Activated CD4-positive, alpha-beta T cell treated with anti-CD3 and anti-CD28 coated beads for 36 hours (primary cell): Measurements from ENCODE around the gene TRAF3IP1. TPM values are rescaled to one million over a fixed set of nuclear protein-coding genes. Genes with fewer than 3 reads are reported as not detected.
A peak's percentile ranks its signal among the peaks of the same experiment; 100 is the strongest.
"Not testable (repeated sequence)": the region's sequence is repeated elsewhere in the genome, so short reads cannot be mapped to it uniquely, and the experiment has no call there.

Experiments used
- ATAC-seq: fragments of 200-7000 bp; cut with Tn5 transposase; one replicate; pipeline ENCODE4 v1.10.0; 2021; ENCODE audit warnings: mild to moderate bottlenecking, moderate library complexity
- CTCF ChIA-PET: fragments of 350-600 bp; sonication (Branson Sonifier 250); formaldehyde crosslinking; loops from one replicate; lab custom pipeline; 2021; ENCODE audit warnings: antibody characterized with exemption; lab: Charles Lee
- POLR2A ChIA-PET: fragments of 350-600 bp; sonication (Branson Sonifier 250); formaldehyde crosslinking; loops from one replicate; lab custom pipeline; 2021; ENCODE audit warnings: antibody characterized with exemption, inconsistent platforms; lab: Charles Lee
- DNase-seq: peaks from one replicate; pipeline ENCODE4 v3.0.0-alpha.2; 2020
- H3K27ac Mint-ChIP-seq: one replicate; pipeline ENCODE4 v1.8.0; 2021; ENCODE audit warnings: mixed read lengths
- H3K27me3 Mint-ChIP-seq: one replicate; pipeline ENCODE4 v1.8.0; 2021; ENCODE audit warnings: mixed read lengths
- H3K36me3 Mint-ChIP-seq: one replicate; pipeline ENCODE4 v1.8.0; 2021; ENCODE audit warnings: low read depth, mixed read lengths
- H3K4me1 Mint-ChIP-seq: one replicate; pipeline ENCODE4 v1.8.0; 2021; ENCODE audit warnings: mixed read lengths
- H3K4me3 Mint-ChIP-seq: one replicate; pipeline ENCODE4 v1.8.0; 2021; ENCODE audit warnings: mild to moderate bottlenecking, moderate library complexity, mixed read lengths
- H3K9me3 Mint-ChIP-seq: one replicate; pipeline ENCODE4 v1.8.0; 2021; ENCODE audit warnings: low read depth, mixed read lengths
- intact Hi-C, 2 experiments: fragments of 100-400 bp; cut with DNase I in 1 of 2; cut with micrococcal nuclease in 1 of 2; formaldehyde crosslinking; loops; one replicate each; pipeline versions ENCODE4 v1.14.2 to v1.15.1; 2022 to 2024; cut with DNase I, micrococcal nuclease
- total RNA-seq, 2 experiments: library from RNA; stranded (reverse); gene quantifications; one replicate each; pipeline ENCODE4 v1.2.3, GENCODE V29; 2021

TRAF3IP1 gene
- total RNA-seq, 2 experiments from 2014 or later: 8.5 to 9.8 TPM

DNA sequence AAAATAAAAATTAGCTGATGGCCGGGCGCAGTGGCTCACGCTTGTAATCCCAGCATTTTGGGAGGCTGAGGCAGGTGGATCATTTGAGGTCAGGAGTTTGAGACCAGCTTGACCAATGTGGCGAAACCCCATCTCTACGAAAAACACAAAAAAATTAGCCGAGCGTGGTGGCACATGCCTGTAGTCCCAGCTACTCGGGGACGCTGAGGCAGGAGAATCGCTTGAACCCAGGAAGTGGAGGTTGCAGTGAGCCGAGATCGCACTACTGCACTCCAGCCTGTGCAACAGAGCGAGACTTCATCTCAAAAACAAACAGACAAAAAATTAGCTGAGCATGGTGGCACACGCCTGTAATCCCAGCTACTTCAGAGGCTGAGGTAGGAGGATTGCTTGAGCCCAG, 9.6 kb upstream of the TRAF3IP1 start:
- DNase-seq, H3K4me3 Mint-ChIP-seq, CTCF ChIA-PET, H3K36me3 Mint-ChIP-seq, H3K4me1 Mint-ChIP-seq, H3K27me3 Mint-ChIP-seq, ATAC-seq, intact Hi-C loops, H3K27ac Mint-ChIP-seq, POLR2A ChIA-PET, H3K9me3 Mint-ChIP-seq: not testable (repeated sequence)

DNA sequence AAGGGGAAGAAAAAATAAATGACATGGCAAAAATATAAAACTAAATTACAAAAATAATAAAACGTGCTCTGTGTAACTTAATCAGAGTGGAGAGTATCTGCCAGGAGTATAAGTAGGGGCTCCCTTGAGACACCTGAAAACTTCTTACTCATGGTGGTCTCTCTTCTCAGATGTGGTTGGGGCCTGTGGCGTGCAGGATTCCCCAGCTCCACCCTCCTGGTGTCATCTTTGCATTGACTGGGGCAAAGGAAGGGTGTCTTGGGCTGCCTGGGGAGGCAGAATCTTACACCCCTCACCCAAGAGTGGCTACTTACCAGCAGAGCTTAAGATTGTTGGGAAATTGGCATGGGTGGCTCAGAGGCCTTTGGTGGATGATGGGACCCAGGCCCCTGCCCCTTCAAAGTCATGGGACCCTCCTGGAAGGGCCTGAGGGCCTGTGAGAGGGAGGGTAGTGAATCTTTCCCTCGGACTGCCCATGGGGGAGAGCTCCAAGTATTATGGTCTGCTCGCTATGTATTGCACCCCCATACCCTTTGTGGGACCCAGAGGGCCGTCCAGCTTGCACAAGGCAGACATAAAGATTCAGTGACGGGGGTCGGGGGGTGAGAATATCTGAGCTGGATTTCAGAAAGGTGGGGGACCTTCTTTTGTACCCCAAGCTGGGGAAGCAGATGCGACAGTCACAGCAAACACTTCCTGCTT, 6.9 kb upstream of the TRAF3IP1 start:
- no peaks in the 10 kb centered on the region for H3K9me3 Mint-ChIP-seq
- POLR2A ChIA-PET: no interaction called here
- H3K4me3 Mint-ChIP-seq: no peak overlapping the region
- CTCF ChIA-PET: interaction anchor here (0.7 kb wide), 2 partner anchors 17 to 471 kb away, joined by 3 read pairs; no protein-coding TSS in a partner anchor
- intact Hi-C loops: no loop called here
- no peaks in the 10 kb centered on the region for H3K36me3 Mint-ChIP-seq
- H3K27me3 Mint-ChIP-seq: peaks cover 3% of the 10 kb centered on the region
- H3K27ac Mint-ChIP-seq: no peak overlapping the region
- ATAC-seq (no peak), DNase-seq (no peak)
- H3K4me1 Mint-ChIP-seq: no peaks in the 10 kb centered on the region

DNA sequence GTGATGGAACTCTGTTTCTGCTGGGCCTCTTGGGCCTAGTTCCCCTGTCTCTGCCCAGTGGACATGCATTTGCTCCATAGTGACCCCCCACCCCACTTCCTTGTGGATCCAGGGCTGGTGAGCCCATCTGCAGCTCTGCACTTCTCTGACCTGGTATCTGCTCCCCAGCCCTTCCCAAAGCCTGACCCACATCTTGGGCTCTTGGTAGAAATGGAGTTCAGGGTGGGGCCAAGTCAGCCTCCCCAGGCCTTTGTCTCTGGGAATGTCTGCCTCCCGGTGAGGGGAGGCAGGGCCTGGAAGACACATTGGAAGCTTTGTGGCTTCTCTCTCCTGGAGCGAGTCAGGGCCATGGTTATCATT, 6.3 kb upstream of the TRAF3IP1 start:
- intact Hi-C loops: no loop called here
- Mint-ChIP-seq H3K4me3 (no peak overlapping the region), H3K27me3 (peaks cover 3% of the 10 kb centered on the region), H3K27ac (no peak overlapping the region), H3K9me3 (no peaks in the 10 kb centered on the region), H3K36me3 (no peaks in the 10 kb centered on the region), H3K4me1 (no peaks in the 10 kb centered on the region)
- DNase-seq (no peak), ATAC-seq (no peak)
- CTCF ChIA-PET: interaction anchor here (0.7 kb wide), 1 partner anchor 471 kb away, joined by 3 read pairs; no protein-coding TSS in a partner anchor
- POLR2A ChIA-PET: no interaction called here

DNA sequence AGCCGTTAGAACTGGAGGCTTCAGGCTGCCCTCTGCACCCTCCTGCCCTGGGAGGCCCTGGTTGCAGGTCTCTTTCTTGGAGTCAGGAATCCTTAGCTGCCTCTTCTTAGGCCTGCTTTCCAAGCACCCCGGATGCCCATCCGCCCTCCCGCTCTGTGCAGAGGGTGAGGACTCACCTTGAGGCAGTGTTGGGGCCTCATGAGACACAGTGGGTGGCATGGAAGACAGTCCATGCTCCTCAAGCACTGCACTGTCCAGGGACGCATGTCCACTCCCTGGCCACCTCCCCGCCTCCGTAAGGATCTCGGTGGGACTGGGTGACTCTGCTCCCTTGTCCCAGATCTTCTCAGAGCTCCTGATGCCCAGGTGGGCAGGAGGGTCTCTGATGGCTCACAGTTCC, 5.7 kb upstream of the TRAF3IP1 start:
- POLR2A ChIA-PET: no interaction called here
- peaks cover 3% of the 10 kb centered on the region for H3K27me3 Mint-ChIP-seq
- DNase-seq (no peak), ATAC-seq (no peak)
- H3K4me3 Mint-ChIP-seq: no peak overlapping the region
- H3K9me3 Mint-ChIP-seq: no peaks in the 10 kb centered on the region
- H3K4me1 Mint-ChIP-seq: peaks cover 3% of the 10 kb centered on the region
- H3K27ac Mint-ChIP-seq: no peak overlapping the region
- CTCF ChIA-PET: no interaction called here
- intact Hi-C loops: no loop called here
- H3K36me3 Mint-ChIP-seq: no peaks in the 10 kb centered on the region

DNA sequence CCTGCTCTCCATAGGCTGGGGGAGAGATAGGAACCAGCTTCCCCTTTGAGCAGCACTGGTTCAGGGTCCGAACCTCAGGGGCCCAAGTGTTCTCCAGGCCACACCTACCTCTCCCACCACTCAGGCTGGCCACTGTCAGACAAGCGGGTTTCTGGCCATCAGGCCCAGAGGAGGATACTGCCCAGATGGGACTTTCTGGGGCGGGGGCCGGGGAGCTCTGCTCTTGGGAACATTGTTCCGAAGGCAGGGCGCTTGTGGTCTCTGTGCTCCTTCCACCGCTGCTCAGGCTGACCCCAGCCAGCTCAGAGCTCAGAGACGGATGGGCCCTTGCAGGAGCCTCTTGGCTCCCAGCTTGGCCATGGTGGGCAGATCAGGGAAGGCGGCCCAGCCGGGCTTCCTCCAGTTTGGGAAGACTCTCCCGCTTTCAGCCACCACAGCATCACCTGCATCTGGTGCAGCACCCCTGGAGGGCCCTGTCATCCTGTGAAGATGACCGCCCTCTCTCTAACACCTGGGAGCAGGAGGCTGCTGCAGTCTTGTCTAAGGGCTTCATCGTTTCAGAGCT, 5.2 kb upstream of the TRAF3IP1 start:
- no peak for DNase-seq
- ATAC-seq: no peak
- Mint-ChIP-seq H3K9me3 (no peaks in the 10 kb centered on the region), H3K27me3 (peaks cover 3% of the 10 kb centered on the region), H3K4me1 (peaks cover 8% of the 10 kb centered on the region), H3K4me3 (no peak overlapping the region), H3K36me3 (no peaks in the 10 kb centered on the region), H3K27ac (no peak overlapping the region)
- POLR2A ChIA-PET: no interaction called here
- intact Hi-C loops: no loop called here
- CTCF ChIA-PET: interaction anchor here (0.8 kb wide), 1 partner anchor 18 kb away, joined by 3 read pairs; no protein-coding TSS in a partner anchor

DNA sequence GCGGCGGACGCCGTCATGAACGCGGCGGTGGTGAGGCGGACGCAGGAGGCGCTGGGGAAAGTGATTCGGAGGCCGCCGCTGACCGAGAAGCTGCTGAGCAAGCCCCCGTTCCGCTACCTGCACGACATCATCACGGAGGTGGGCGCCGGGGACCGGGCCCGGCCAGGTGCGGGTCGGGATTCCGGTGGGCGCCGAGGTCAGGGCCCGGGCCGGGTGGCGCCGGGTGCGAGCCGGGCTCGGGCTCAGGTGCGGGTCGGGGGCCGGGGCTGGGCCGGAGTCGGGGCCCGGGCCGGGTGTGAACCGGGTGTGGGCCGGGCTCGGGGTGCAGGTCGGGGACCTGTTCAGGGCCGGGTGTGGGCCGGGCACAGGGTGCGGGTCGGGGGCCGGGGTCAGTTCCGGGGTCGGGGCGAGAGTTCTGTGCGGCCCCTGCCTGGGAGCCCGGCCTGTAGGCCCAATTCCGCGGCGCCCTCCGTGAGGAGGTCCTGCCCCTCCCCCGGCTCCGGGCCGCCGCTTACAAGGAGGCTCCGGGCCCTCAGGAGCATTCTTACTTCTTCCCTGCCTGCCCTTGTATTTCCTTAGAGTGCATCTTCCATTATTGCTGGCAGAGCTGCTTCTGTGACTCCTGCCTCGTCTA, 447 bp downstream of the TRAF3IP1 start:
- Mint-ChIP-seq H3K36me3 (no peaks in the 10 kb centered on the region), H3K4me1 (peaks cover 23% of the 10 kb centered on the region), H3K27ac (no peak overlapping the region), H3K27me3 (peaks cover 3% of the 10 kb centered on the region), H3K4me3 (peak overlapping the region; percentile 70), H3K9me3 (no peaks in the 10 kb centered on the region)
- ChIA-PET POLR2A (no interaction called here), CTCF (interaction anchor here (0.8 kb wide), 1 partner anchor 57 kb away, joined by 4 read pairs; no protein-coding TSS in a partner anchor)
- intact Hi-C loops: loop anchor here (1.0 to 5.0 kb wide), 7 partner anchors 32 to 259 kb away; partner anchors contain the start of genes ASB1 (in 2 of the 2), PER2 (in 2 of the 2), HES6 (in 1 of the 2) and ILKAP (in 1 of the 2)
- no peak for DNase-seq
- ATAC-seq: peak; percentile 14

DNA sequence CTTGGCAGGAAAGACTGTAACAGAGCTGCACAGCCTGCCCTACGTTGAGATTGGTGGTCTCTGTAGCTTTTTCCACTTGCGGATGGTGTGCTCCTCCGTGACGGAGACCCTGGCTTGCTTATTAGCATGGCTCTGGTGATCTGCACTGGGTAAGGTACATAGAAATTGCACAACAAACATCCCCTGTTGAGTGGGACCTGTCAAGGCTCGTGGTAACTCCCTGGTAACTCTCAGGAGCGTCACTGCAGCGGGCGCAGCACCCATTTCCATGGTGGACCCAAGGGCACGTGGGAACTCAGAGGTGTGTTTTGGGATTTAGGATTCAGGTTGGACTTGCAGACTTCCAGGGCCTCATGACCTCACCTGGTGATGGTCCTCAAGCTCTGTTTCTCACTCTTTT, 1.1 kb downstream of the TRAF3IP1 start:
- Mint-ChIP-seq H3K27ac (no peak overlapping the region), H3K27me3 (peaks cover 1% of the 10 kb centered on the region), H3K4me3 (peak overlapping the region; percentile 70), H3K9me3 (no peaks in the 10 kb centered on the region), H3K4me1 (peaks cover 23% of the 10 kb centered on the region), H3K36me3 (peaks cover 2% of the 10 kb centered on the region)
- ATAC-seq (no peak), DNase-seq (no peak)
- intact Hi-C loops: loop anchor here (2.0 to 5.0 kb wide), 2 partner anchors 81 to 106 kb away; partner anchors contain the start of genes ASB1 (in 1 of the 2) and HES6 (in 1 of the 2)
- CTCF ChIA-PET: interaction anchor here (0.8 to 1.5 kb wide), 2 partner anchors 12 to 58 kb away, joined by 3 to 4 read pairs; no protein-coding TSS in a partner anchor
- POLR2A ChIA-PET: interaction anchor here (0.6 kb wide), 1 partner anchor 349 kb away, joined by 3 read pairs; no protein-coding TSS in a partner anchor

DNA sequence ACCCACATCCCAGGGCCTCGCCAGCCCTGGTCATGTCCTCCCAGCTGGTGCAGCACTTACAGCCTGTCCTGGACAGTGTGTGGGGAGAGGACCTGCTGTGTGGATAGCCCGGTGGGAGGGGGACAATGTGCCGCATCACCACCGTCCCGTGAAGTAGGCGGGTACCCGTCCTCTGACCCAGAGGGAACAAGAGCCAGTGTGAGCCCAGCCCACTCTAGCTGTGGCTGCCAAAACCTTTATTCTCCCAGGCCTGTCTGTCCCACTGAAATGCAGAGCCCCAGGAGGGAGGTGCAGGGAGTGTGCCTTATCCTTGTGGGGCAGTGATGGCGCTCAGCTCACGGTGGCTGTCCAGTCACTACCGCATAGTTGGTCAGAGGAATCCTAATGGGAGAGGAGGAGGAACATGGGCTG, 1.7 kb downstream of the TRAF3IP1 start:
- ChIA-PET CTCF (interaction anchor here (0.6 to 1.5 kb wide), 2 partner anchors 13 to 188 kb away, joined by 3 read pairs; no protein-coding TSS in a partner anchor), POLR2A (interaction anchor here (0.6 kb wide), 1 partner anchor 23 kb away, joined by 3 read pairs; no protein-coding TSS in a partner anchor)
- Mint-ChIP-seq H3K9me3 (no peaks in the 10 kb centered on the region), H3K4me1 (peaks cover 23% of the 10 kb centered on the region), H3K27me3 (no peaks in the 10 kb centered on the region), H3K27ac (no peak overlapping the region), H3K4me3 (peak overlapping the region; percentile 70), H3K36me3 (peaks cover 4% of the 10 kb centered on the region)
- ATAC-seq (no peak), DNase-seq (no peak)
- intact Hi-C loops: loop anchor here in 1 of 2 experiments (5.0 kb wide), 1 partner anchor 105 kb away; the partner anchor contains the start of gene ASB1

DNA sequence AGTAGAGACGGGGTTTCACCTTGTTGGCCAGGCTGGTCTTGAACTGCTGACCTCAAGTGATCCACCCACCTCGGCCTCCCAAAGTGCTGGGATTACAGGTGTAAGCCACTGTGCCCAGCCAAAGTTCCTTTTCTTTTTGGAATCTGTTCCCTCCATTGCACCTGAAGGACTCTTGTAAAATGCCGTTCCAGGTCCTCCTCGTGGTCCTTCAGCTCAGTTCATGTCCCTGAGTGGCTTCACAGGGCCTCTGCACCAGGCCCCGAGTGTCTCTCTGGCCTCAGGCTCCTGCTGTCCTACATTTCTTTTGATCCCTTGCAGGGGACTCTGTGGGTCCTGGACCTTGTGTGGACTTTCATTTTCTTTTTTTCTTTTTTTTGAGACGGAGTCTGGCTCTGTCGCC, 3.9 kb downstream of the TRAF3IP1 start:
- ATAC-seq, POLR2A ChIA-PET: not testable (repeated sequence)
- H3K4me1 Mint-ChIP-seq: peaks cover 21% of the 10 kb centered on the region

DNA sequence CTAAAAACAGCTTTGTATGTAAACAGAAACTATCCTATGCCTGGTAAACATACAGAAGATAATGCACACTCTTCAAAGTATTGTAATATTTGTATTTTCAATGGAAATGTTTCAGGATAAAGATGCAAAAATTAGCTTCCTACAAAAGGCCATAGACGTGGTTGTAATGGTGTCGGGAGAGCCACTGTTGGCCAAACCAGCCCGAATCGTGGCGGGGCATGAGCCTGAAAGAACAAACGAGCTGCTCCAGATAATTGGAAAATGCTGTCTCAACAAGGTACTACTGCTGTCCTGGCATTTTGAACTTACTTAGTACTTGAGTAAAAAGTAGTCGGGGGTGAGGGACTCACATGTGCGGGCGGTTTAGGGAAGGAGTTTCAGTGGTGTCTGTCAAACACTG, 5.4 kb downstream of the TRAF3IP1 start:
- no peak for DNase-seq
- Mint-ChIP-seq H3K9me3 (peaks cover 2% of the 10 kb centered on the region), H3K36me3 (peaks cover 22% of the 10 kb centered on the region), H3K27me3 (no peaks in the 10 kb centered on the region), H3K4me1 (peaks cover 15% of the 10 kb centered on the region), H3K27ac (no peak overlapping the region), H3K4me3 (no peak overlapping the region)
- intact Hi-C loops: no loop called here
- no peak for ATAC-seq
- ChIA-PET CTCF (no interaction called here), POLR2A (no interaction called here)

More for the DNA sequence above, 3.9 kb downstream of the TRAF3IP1 start:
- H3K36me3 Mint-ChIP-seq: peaks cover 19% of the 10 kb centered on the region
- H3K27ac Mint-ChIP-seq, H3K4me3 Mint-ChIP-seq, H3K9me3 Mint-ChIP-seq, H3K27me3 Mint-ChIP-seq, CTCF ChIA-PET, DNase-seq: not testable (repeated sequence)
- intact Hi-C loops: loop anchor here in 1 of 2 experiments (5.0 kb wide), 1 partner anchor 103 kb away; the partner anchor contains the start of gene ASB1

DNA sequence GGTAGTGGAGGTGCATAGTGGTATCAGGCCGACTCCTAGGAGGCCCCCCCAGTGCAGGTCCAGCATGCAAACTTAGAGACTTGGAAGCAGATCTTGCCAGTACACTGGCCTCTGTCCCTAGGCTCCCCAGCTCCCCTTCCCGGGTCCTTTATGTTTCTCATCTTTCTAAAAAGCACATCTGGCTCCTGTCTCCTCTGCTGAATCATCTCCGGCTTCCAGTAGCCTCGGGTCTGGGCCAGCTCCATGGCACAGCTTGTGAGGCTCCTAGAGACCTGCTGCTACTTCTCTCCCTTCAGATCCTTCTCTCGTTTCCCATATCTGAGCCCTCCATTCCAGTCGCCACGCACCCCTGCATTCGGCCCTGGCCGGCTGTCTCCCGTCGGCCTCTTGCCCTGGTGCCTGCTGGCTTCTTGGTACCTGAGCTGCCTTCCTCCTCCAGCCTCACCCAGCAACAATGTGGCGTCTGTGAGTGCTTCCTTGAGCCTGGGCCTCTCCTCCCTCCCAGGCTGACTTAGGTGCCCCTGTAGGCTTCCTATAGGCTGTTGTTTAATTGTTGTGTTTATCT, 6.6 kb downstream of the TRAF3IP1 start:
- POLR2A ChIA-PET: no interaction called here
- peaks cover 22% of the 10 kb centered on the region for H3K36me3 Mint-ChIP-seq
- CTCF ChIA-PET: no interaction called here

More for the DNA sequence above, 6.6 kb downstream of the TRAF3IP1 start:
- Mint-ChIP-seq H3K4me3 (no peak overlapping the region), H3K27ac (no peak overlapping the region), H3K27me3 (no peaks in the 10 kb centered on the region), H3K4me1 (peaks cover 7% of the 10 kb centered on the region), H3K9me3 (peaks cover 2% of the 10 kb centered on the region)
- intact Hi-C loops: no loop called here
- no peak for ATAC-seq
- no peak for DNase-seq
